GM21360 (cell line): ENCODE data around the gene EMSY.

Experiments used
- ATAC-seq: cut with Tn5 transposase; IDR thresholded peaks from one replicate; pipeline ENCODE4 v1.9.1; 2021; ENCODE audit warnings: mild to moderate bottlenecking, moderate library complexity; ENCODE audit not compliant: unreplicated experiment

Gene EMSY

DNA sequence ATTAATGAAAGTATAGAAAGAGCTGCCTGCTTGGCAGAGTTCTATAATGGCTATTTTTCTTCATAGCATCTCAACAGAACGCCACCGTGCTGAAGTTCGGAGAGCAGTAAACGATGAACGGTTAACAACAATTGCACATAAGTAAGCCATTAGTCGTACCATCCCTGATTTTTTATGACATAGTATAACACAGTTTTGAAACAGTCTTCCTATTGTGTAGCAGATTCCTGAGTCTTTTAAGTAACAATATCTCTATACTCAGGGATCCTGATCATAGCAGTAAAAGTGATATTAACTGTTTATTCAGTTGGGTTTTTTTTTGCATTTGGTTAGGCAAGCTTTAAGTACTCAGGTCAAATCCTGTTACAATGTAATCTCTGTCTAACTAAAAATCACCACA, 8.4 kb downstream of the EMSY start:
- no peak for ATAC-seq

DNA sequence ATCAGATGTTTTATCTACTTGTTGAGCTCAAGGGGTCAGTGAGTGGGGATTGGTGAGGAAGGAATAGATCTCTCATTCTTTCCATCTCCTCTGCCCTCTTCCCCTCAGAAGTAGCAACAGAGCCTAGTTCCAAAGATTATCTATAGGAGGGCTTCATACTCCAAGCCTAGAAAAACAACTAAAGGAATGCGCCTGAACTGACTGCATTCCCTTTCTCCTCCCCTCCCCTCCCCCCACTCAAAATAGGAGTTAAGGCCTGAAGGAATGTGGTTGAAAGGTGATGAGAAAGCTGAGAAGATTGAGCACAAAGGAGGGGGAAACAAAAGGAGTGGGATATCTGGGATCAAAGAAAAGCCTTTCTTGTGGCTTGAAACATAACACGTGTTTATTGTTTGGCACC, 10.5 kb downstream of the EMSY start:
- ATAC-seq, result no peak

GRCh38 chr11:76455931-76456330, 11.1 kb downstream of the EMSY start:
- no peak for ATAC-seq

- no peak for ATAC-seq
Observed at GRCh38 chr11:76456571-76456970, 11.8 kb downstream of the EMSY start.

DNA sequence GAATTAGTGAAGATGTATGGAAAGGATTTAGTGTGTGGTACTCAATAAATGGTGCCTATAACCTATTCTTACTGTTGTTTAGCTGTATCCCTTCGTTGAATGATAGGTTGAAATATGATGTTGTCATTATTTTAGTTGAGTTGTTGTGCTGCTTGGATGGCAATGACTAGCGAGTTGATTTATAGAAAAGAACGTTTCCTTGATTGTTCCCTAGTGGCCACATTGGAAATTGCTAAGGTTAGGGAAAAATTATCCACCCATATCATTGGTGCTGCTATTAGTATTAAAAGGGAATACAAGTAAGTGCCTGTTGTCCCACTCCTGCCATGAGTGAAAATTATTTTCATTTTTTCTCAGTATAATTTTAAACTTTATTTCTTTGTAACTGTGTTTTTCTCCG, 14.5 kb downstream of the EMSY start:
- ATAC-seq, result no peak

DNA sequence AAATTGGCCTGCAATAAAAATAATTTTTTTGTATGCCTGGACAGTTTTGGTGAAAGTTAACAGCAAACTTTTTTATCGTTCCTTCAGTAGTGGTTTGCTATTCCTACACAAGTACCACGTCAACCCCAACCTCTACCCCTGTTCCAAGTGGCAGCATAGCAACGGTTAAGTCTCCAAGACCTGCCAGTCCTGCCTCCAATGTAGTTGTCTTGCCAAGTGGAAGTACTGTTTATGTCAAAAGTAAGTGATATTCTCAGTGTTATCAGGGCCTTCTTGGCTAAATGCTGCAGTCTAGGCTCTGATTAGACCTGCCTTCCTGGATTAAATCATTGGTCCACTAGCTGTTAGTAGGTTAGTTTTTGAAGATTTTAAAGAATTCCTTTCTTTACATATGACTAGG, 15.0 kb downstream of the EMSY start:
- ATAC-seq, result no peak

DNA sequence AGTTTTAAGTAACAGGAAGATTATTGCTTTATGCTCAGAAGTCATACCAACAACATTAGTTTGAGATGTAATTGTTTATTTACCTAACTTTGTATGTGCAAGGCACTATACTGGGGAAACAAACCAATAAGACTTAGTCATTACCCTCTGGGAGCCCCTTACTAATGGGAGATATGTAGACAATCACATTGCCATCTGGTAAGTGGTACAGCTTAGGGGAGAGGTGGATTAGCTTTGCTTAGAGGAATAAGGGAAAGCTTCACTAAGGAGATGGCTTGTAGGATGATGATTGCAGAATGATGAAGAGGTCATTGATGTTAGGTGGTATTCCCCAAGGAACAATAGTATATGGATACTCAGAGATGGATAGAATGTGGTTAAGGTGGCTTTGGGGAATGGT, 17.5 kb downstream of the EMSY start:
- no peak for ATAC-seq

DNA sequence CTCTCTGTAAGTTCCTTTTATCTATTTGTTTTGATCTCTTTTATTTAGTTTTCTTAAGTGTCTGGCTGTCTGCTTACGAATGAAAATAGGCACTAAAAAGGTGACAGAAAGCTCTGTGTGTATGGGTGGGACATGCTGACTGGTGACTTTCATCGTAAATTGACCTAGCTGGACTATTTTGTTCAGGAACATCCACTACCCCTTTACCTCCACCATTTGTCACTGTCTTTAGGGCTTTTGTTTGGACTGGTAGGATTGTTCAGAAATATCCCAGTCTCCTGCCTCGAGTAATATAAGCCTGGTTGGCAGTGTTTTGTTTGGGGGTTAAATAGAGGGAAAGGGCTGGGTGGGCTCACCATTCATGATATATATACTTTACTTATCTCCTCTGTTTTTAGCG, 20.9 kb downstream of the EMSY start:
- no peak for ATAC-seq

GRCh38 chr11:76466666-76467065, 21.8 kb downstream of the EMSY start:
- no peak for ATAC-seq

DNA sequence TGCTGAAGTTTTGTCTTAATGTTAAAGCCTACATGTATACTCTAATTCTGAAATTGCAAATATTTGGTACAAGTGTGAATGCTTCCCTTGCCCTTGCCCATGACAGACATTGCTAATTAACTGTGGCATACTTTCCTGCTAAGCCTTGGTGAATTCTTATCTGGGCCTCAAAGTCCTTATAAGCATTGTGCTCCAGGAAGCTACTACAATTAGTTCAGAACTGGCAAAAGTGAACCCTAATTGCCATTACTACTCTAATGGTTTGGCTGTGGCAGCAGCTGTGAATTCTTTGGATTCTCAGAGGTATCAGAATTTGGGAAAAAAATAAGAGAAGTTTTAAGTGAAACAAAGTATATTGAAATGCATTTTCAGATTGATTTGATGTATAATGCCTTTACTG, 24.3 kb downstream of the EMSY start:
- no peak for ATAC-seq

DNA sequence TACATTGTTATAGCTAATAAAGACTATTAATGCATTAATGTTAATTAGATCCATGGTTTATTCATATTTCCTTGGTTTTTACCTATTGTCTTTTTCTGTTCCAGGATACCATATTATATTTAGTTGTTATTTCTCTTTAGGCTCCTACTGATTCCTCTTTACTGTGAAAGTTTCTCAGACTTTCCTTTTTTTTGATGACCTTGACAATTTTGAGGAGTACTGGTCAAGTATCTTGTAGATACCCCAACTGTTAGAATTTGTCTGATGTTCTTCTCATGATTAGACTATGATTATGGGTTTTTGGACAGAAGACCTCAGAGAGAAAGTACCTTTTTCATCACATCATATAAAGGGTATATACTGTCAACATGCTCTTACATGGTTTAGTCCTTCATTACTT, 26.6 kb downstream of the EMSY start:
- no peak for ATAC-seq

DNA sequence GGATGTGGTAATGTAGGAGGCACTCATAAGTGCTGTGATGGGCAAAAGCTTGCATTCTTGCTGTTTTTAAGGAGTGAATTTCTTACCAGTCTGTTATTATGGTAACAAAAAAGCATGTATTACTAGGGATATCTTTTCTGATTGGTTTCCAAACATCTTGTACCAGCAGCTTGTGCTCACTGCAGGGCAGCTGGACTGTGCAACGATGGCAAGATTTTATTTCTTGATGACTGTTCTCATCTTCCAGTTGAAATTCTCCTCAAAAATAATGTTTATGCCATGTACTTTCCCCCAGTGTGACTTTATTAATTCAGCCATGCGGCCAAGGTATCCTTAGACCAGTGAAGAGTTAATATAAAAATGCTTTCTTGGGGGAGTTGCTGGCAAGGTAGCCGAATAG, 35.4 kb downstream of the EMSY start:
- no peak for ATAC-seq

DNA sequence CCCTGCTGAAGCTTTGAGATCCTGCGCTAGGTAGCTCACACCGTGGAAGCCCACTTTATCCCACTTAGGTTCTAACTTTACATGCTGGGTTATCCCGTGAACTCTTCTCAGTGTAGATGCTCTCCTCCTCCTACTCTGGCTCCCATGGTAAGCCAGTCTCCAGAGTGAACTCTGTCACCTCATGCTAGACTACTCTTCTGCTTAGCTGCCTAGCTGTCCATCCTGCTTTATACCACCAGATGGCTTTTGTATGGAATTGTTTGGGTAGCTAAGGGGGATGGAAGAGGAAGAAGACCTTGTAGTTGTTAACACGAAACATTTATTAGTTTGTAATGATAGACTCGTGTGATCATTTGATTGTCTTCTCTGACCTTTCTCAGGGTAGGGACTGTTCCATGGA, 46.8 kb downstream of the EMSY start:
- no peak for ATAC-seq

DNA sequence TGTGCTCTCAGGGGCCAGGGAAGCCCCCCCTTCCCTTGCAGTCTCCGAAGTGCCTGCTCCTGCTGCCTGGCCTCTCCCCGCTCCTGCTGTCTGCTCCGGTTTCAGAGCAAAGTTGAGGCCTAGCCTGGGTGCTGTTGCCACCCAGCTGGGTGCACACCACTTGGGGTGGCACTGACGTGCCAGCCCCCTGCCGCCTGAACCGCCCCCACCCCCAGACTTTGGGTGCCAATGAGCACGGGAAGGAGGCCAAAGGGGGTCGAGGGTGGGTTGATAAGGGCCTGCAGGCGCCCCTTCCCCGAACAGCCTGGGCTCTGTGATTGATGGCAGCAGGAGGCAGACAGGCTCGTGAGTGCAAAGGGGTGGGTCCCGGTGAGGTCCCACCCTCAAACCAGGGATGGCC, 48.2 kb downstream of the EMSY start:
- ATAC-seq, result no peak

GRCh38 chr11:76493626-76494539, 49.1 kb downstream of the EMSY start:
- ATAC-seq, result no peak

DNA sequence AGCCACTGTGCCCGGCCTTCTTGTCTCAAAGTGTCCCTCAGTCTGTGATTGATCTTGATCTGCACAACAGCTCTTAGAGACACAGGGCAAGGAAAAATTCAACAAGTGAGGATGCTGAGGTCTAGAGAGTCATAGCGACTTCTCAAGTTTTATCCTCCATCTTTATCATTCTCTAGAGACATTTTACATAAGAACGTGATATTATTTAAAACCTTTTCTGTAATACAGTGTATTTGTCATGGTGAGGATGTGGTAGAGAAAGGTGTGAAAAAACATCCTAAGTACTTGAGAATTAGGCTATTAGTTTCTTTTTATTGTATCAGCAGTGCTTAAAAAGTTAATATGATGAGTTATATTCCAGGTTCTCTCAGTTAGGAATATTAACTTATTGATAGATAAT, 50.2 kb downstream of the EMSY start:
- ATAC-seq, result no peak

DNA sequence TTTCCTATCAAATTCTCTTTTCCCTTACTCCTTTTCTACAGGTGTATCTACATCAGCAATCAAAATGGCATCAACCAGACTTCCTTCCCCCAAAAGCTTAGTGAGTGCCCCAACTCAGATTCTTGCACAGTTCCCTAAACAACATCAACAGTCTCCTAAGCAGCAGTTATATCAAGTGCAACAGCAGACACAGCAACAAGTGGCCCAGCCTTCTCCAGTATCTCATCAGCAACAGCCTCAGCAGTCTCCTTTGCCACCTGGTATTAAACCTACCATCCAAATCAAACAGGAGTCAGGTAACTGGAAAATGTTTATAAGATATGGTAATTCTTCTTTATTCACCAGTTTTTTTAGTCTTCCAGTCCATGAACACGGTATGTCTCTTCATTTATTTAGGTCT, 51.4 kb downstream of the EMSY start:
- ATAC-seq, result no peak

DNA sequence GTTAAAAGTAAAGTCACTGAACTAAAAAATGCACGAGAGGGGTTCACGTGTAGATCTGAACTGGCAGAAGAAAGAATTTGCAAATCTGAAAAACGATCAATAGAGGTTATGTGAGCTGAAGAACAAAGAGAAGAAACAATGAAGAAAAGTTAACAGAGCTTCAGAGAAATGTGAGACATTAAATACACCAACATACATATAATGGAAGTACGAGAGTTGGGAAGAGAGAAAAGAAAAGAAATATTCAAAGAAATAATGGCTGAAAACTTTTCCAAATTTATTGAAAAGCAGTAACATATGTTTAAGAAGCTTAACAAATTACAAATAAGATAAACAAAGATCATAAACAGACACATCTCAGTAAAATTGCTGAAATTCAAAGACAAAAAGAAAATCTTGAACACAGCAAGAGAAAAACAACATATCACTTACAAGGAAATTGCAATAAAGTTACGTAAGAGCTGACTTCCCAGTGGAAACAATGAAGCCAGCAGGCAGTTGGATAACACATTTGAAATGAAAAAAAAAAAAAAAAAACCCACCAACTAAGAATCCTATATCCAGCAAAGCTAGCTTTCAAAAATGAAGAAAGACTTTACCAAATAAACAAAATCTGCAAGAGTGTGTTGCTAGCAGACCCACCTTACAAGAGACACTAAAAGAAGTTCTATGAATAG, 56.8 kb downstream of the EMSY start:
- ATAC-seq, result no peak

DNA sequence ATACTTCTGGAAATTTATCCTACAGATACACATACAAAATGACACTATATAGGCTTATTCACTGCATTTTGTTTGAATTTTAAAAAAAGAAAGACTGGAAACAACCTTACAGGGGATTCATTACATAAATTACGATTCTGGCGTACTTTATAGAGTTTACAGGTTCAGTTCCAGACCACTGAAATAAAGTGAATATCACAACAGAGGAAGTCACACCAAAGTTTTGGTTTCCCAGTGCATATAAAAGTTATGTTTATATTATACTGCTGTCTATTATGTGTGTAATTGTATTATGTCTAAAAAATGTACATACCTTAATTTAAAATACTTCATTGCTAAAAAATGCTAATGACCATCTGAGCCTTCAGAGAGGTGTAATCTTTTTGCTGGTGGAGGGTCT, 62.0 kb downstream of the EMSY start:
- ATAC-seq, result no peak

DNA sequence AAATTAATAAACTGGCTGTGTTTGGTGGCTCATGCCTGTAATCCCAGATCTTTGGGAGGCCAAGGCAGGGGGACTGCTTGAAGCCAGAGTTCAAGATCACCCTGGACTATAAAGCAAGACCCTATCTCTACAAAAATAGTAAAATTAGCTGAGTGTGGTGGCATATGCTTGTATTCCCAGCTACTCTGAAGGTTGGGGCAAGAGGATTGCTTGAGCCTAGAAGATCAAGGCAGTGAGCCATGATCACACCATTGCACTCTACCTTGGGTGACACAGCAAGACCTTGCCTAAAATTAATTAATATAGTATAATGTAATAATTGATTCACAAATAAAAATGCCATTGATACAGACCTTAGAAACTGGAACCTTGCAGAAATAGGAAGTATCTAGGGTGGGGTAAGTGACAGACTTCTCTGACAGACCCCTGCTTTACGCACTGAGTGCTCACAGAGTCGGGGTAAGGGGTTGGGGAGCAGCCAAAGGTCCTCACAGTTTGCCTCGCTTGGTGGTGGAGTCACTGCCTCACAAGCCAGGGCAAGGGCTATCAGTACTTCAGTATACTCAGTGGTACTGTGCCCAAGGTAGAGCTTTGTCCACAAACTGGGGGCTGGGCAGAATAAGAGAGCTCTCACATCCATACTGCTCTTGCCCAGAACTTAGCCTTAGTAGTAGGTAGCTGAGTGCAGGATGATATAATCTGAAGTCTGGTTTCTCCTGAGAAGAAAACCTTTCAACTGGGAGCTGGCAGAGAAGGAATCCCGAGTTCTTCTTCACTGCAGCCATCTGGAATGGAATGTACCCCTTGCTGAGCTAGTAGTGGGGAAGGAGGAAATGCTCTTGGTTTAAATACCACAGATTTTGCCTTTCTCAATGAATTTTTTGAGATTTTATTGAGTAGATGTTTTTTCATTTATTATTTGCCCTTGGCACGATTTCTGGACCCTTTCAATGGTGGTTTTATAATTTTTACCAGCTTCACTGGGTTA, 65.5 kb downstream of the EMSY start:
- no peak for ATAC-seq
